ENCODE data around the gene OR13A1.

OR13A1 gene

GRCh38 chr10:45315508-45315907, at the start of gene OR13A1:
Gene OR13A1, minus strand, starts transcription at chr10:45315608. Its CDS starts 11,186 bp downstream, at chr10:45304422.
- TF ChIP-seq ZBTB7A (IDR thresholded peaks at IDR 0.05; ENCODE audit: low read depth) (no peak), EGR1 (IDR thresholded peaks at IDR 0.05) (no peak), NFIC (IDR thresholded peaks at IDR 0.05) (no peak), CEBPB (IDR thresholded peaks at IDR 0.05) (no peak), RAD21 (IDR thresholded peaks at IDR 0.05; ENCODE audit: low read depth) (no peak)

GRCh38 chr10:45355494-45355893, 40.1 kb upstream of the OR13A1 start:
- no peak for TF ChIP-seq REST (IDR thresholded peaks at IDR 0.05; ENCODE audit: low read depth)
- no peak for TF ChIP-seq EGR1 (IDR thresholded peaks at IDR 0.05)
- no peak for TF ChIP-seq NFIC (IDR thresholded peaks at IDR 0.05)
- no peak for TF ChIP-seq FOXM1 (IDR thresholded peaks at IDR 0.05; ENCODE audit: borderline replicate concordance, low read depth)
- TF ChIP-seq TAF1 (IDR thresholded peaks at IDR 0.05; ENCODE audit: low read depth) = no peak
- TF ChIP-seq EP300 (IDR thresholded peaks at IDR 0.05; ENCODE audit: borderline replicate concordance) = no peak
- TF ChIP-seq YY1 (IDR thresholded peaks at IDR 0.05; ENCODE audit: low read depth) = no peak
- no peak for TF ChIP-seq MAX (IDR thresholded peaks at IDR 0.05)
- no peak for TF ChIP-seq TEAD4 (IDR thresholded peaks at IDR 0.05)
- TF ChIP-seq CEBPB (IDR thresholded peaks at IDR 0.05) = no peak
- TF ChIP-seq ZBTB7A (IDR thresholded peaks at IDR 0.05; ENCODE audit: low read depth) = no peak
- TF ChIP-seq TCF12 (IDR thresholded peaks at IDR 0.05; ENCODE audit: low read depth) = no peak
- TF ChIP-seq USF1 (IDR thresholded peaks at IDR 0.05) = no peak
- TF ChIP-seq CREB1 (IDR thresholded peaks at IDR 0.05; ENCODE audit: low read depth) = no peak
- no peak for TF ChIP-seq RAD21 (IDR thresholded peaks at IDR 0.05; ENCODE audit: low read depth)

- TF ChIP-seq CEBPB (IDR thresholded peaks at IDR 0.05) = no peak
- no peak for TF ChIP-seq TEAD4 (IDR thresholded peaks at IDR 0.05)
- no peak for TF ChIP-seq MAX (IDR thresholded peaks at IDR 0.05)
- TF ChIP-seq NFIC (IDR thresholded peaks at IDR 0.05) = no peak
- TF ChIP-seq CREB1 (IDR thresholded peaks at IDR 0.05; ENCODE audit: low read depth) = no peak
- no peak for TF ChIP-seq EP300 (IDR thresholded peaks at IDR 0.05; ENCODE audit: borderline replicate concordance)
Measured at GRCh38 chr10:45354261-45354660, 38.9 kb upstream of the OR13A1 start.

- no peak for TF ChIP-seq CREB1 (IDR thresholded peaks at IDR 0.05; ENCODE audit: low read depth)
- TF ChIP-seq TCF12 (IDR thresholded peaks at IDR 0.05; ENCODE audit: low read depth) = no peak
- TF ChIP-seq FOXM1 (IDR thresholded peaks at IDR 0.05; ENCODE audit: borderline replicate concordance, low read depth) = no peak
- TF ChIP-seq MAX (IDR thresholded peaks at IDR 0.05) = no peak
- TF ChIP-seq ZBTB7A (IDR thresholded peaks at IDR 0.05; ENCODE audit: low read depth) = no peak
- no peak for TF ChIP-seq RAD21 (IDR thresholded peaks at IDR 0.05; ENCODE audit: low read depth)
- TF ChIP-seq REST (IDR thresholded peaks at IDR 0.05; ENCODE audit: low read depth) = no peak
- TF ChIP-seq USF1 (IDR thresholded peaks at IDR 0.05) = no peak
- no peak for TF ChIP-seq CEBPB (IDR thresholded peaks at IDR 0.05)
- no peak for TF ChIP-seq NFIC (IDR thresholded peaks at IDR 0.05)
- no peak for TF ChIP-seq YY1 (IDR thresholded peaks at IDR 0.05; ENCODE audit: low read depth)
- no peak for TF ChIP-seq TEAD4 (IDR thresholded peaks at IDR 0.05)
- TF ChIP-seq EGR1 (IDR thresholded peaks at IDR 0.05) = no peak
- no peak for TF ChIP-seq TAF1 (IDR thresholded peaks at IDR 0.05; ENCODE audit: low read depth)
- TF ChIP-seq EP300 (IDR thresholded peaks at IDR 0.05; ENCODE audit: borderline replicate concordance) = no peak
Measured at GRCh38 chr10:45353186-45353585, 37.8 kb upstream of the OR13A1 start.

GRCh38 chr10:45339894-45340293, 24.5 kb upstream of the OR13A1 start:
- TF ChIP-seq TEAD4 (IDR thresholded peaks at IDR 0.05) = no peak
- TF ChIP-seq NFIC (IDR thresholded peaks at IDR 0.05) = no peak
- TF ChIP-seq CEBPB (IDR thresholded peaks at IDR 0.05) = no peak
- no peak for TF ChIP-seq CREB1 (IDR thresholded peaks at IDR 0.05; ENCODE audit: low read depth)
- TF ChIP-seq TCF12 (IDR thresholded peaks at IDR 0.05; ENCODE audit: low read depth) = no peak
- no peak for TF ChIP-seq MAX (IDR thresholded peaks at IDR 0.05)
- no peak for TF ChIP-seq RAD21 (IDR thresholded peaks at IDR 0.05; ENCODE audit: low read depth)
- TF ChIP-seq TAF1 (IDR thresholded peaks at IDR 0.05; ENCODE audit: low read depth) = no peak
- no peak for TF ChIP-seq YY1 (IDR thresholded peaks at IDR 0.05; ENCODE audit: low read depth)
- TF ChIP-seq USF1 (IDR thresholded peaks at IDR 0.05) = no peak
- TF ChIP-seq EP300 (IDR thresholded peaks at IDR 0.05; ENCODE audit: borderline replicate concordance) = no peak
- TF ChIP-seq REST (IDR thresholded peaks at IDR 0.05; ENCODE audit: low read depth) = no peak; the same call in 1 of the 2 replicates
- TF ChIP-seq ZBTB7A (IDR thresholded peaks at IDR 0.05; ENCODE audit: low read depth) = no peak
- no peak for TF ChIP-seq FOXM1 (IDR thresholded peaks at IDR 0.05; ENCODE audit: borderline replicate concordance, low read depth)
- TF ChIP-seq EGR1 (IDR thresholded peaks at IDR 0.05) = no peak

Data from Ishikawa (cell line).